ENCODE results near the gene CCDC24.

DNA sequence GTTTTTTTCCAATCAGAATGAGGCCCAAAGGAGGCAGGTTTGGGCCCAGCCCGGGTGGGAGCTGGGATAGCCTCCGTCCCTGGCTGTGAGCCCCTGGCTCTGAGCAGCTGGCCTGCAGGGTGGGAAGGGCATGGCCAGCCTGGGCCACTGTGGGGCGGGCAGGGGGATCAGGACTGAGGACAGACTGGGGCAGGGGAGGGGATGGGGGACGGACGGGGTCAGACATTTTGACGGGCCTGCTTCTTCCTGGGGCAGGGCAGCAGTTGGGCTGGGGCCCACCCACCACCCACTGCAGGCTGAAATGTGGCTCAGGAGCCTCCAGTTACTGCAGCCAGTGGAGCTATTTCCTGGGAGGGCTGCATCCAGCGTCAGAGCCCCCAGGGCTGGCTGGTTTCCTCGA lies 42.4 kb downstream of the CCDC24 start:
- TF ChIP-seq RCOR1 (IDR thresholded peaks at IDR 0.05; ENCODE audit: insufficient replicate concordance, low read length) (no peak), ELK1 (IDR thresholded peaks at IDR 0.05; ENCODE audit: borderline replicate concordance, low read depth, low read length) (no peak), CTCF (conservative IDR thresholded peaks at IDR 0.05; ENCODE audit: low read depth, low read length) (no peak), POLR2A (IDR thresholded peaks at IDR 0.05; ENCODE audit: low read depth, low read length) (no peak), RAD21 (IDR thresholded peaks at IDR 0.05; ENCODE audit: low read length) (no peak), BHLHE40 (IDR thresholded peaks at IDR 0.05; ENCODE audit: low read depth, low read length) (no peak), USF2 (IDR thresholded peaks at IDR 0.05; ENCODE audit: low read depth, low read length) (no peak), SMC3 (IDR thresholded peaks at IDR 0.05; ENCODE audit: low read depth, low read length) (no peak), FOS (IDR thresholded peaks at IDR 0.05; ENCODE audit: low read depth, low read length) (no peak), MXI1 (IDR thresholded peaks at IDR 0.05; ENCODE audit: borderline replicate concordance, low read depth, low read length) (no peak), CHD1 (IDR thresholded peaks at IDR 0.05; ENCODE audit: low read depth, low read length) (no peak), NFE2L2 (IDR thresholded peaks at IDR 0.05; ENCODE audit: low read depth, low read length) (no peak)
